CD4-positive, alpha-beta T cell (primary cell): Measurements from ENCODE around the gene CD44. TPM values are rescaled to one million over a fixed set of nuclear protein-coding genes. Genes with fewer than 3 reads are reported as not detected.

ENCODE experiments used
- ATAC-seq: fragments of 200-7000 bp; cut with Tn5 transposase; one replicate; pipeline ENCODE4 v1.10.0; 2022; ENCODE audit warnings: mild to moderate bottlenecking; ENCODE audit not compliant: poor library complexity
- CTCF ChIA-PET: fragments of 350-600 bp; sonication (Branson Sonifier 250); formaldehyde crosslinking; loops from one replicate; lab custom pipeline; 2021; ENCODE audit warnings: antibody characterized with exemption, inconsistent platforms; lab: Charles Lee
- POLR2A ChIA-PET: fragments of 350-600 bp; sonication (Branson Sonifier 250); formaldehyde crosslinking; loops from one replicate; lab custom pipeline; 2021; ENCODE audit warnings: antibody characterized with exemption, inconsistent platforms; lab: Charles Lee
- DNase-seq, 14 experiments: peaks; one replicate each; pipeline ENCODE4 v3.0.0-alpha.2; 2013 to 2020; ENCODE audit warnings: mixed read lengths in 2 of 14
- H3K27ac ChIP-seq, 2 donors: one replicate each; pipeline versions ENCODE4 v1.5.1 to v1.7.0; 2013; ENCODE audit warnings: low read length in 2 of 2, low read depth in 1 of 2, mild to moderate bottlenecking in 1 of 2
- H3K27me3 ChIP-seq, 2 experiments: 1 replicate in 1 of 2; 2 replicates in 1 of 2; pipeline versions ENCODE4 v1.6.1 to v1.7.0; 2013; ENCODE audit warnings: low read length in 2 of 2, control low read depth in 1 of 2, mild to moderate bottlenecking in 1 of 2, moderate library complexity in 1 of 2; ENCODE audit not compliant: insufficient read depth in 2 of 2, control insufficient read depth in 1 of 2
- H3K36me3 ChIP-seq: one replicate; pipeline ENCODE4 v1.6.1; 2013; ENCODE audit warnings: low read length, control low read depth; ENCODE audit not compliant: insufficient read depth
- H3K4me1 ChIP-seq: one replicate; pipeline ENCODE4 v1.6.1; 2013; ENCODE audit warnings: low read length, control low read depth; ENCODE audit not compliant: insufficient read depth
- H3K4me3 ChIP-seq: one replicate; pipeline ENCODE4 v1.5.1; 2013; ENCODE audit warnings: mild to moderate bottlenecking, low read length, moderate library complexity
- H3K9me3 ChIP-seq, 2 experiments: 1 replicate in 1 of 2; 2 replicates in 1 of 2; pipeline versions ENCODE4 v1.6.1 to v1.7.0; 2013; ENCODE audit warnings: low read length in 2 of 2, mild to moderate bottlenecking in 2 of 2, control low read depth in 1 of 2, moderate library complexity in 1 of 2; ENCODE audit not compliant: control insufficient read depth in 1 of 2, insufficient read depth in 1 of 2
- H3K27ac Mint-ChIP-seq: one replicate; pipeline ENCODE4 v1.8.0; 2020; ENCODE audit warnings: mixed read lengths
- H3K27me3 Mint-ChIP-seq: one replicate; pipeline ENCODE4 v1.8.0; 2021; ENCODE audit warnings: mixed read lengths
- H3K36me3 Mint-ChIP-seq: one replicate; pipeline ENCODE4 v1.8.0; 2021; ENCODE audit warnings: low read depth, mixed read lengths
- H3K4me1 Mint-ChIP-seq: one replicate; pipeline ENCODE4 v1.8.0; 2021; ENCODE audit warnings: low read depth, mixed read lengths
- H3K4me3 Mint-ChIP-seq: one replicate; pipeline ENCODE4 v1.8.0; 2020; ENCODE audit warnings: mild to moderate bottlenecking, mixed read lengths
- H3K9me3 Mint-ChIP-seq: one replicate; pipeline ENCODE4 v1.8.0; 2020; ENCODE audit warnings: mixed read lengths
- CTCF ChIP-seq: fragments of 200-600 bp; IDR thresholded peaks from one replicate; pipeline ENCODE4 v1.8.0; 2022; ENCODE audit warnings: antibody characterized with exemption, mild to moderate bottlenecking
- intact Hi-C, 2 experiments: fragments of 100-400 bp; cut with DNase I in 1 of 2; cut with micrococcal nuclease in 1 of 2; formaldehyde crosslinking; loops; one replicate each; pipeline versions ENCODE4 v1.15.1 to v1.9.0; 2023 to 2025; cut with DNase I, micrococcal nuclease
- total RNA-seq, 174 experiments: library from RNA in 2 of 174; stranded (reverse) in 2 of 174; gene quantifications; one replicate each; pipeline ENCODE4 v1.2.3 and lab custom pipeline; 2021 to 2026

The CD44 gene
- total RNA-seq, 2 experiments from 2014 or later = 1,283 to 1,330 TPM

- Histone ChIP-seq H3K4me1 (peaks cover 99% of the 10 kb centered on the region), H3K27me3 (no peaks in the 10 kb centered on the region), H3K36me3 (peaks cover 86% of the 10 kb centered on the region), H3K27ac (peak overlapping the region in 1 of 2 donors; percentile 25), H3K9me3 (no peaks in the 10 kb centered on the region), H3K4me3 (no peak overlapping the region)
- no peaks in the 10 kb centered on the region for H3K9me3 Mint-ChIP-seq
- CTCF ChIA-PET = interaction anchor here (1.9 to 2.0 kb wide), 2 partner anchors 64 to 102 kb away, joined by 6 read pairs; no protein-coding TSS in a partner anchor
- ATAC-seq (no peak), DNase-seq (peak in 1 of 14 experiments; percentile 7)
- intact Hi-C loops = loop anchor here (2.0 to 10.0 kb wide), 3 partner anchors 14 to 238 kb away; no protein-coding TSS in a partner anchor
- H3K27ac Mint-ChIP-seq = peak overlapping the region; percentile 96
- H3K27me3 Mint-ChIP-seq = no peaks in the 10 kb centered on the region
- no peak for TF ChIP-seq CTCF
- H3K4me1 Mint-ChIP-seq = peaks cover 100% of the 10 kb centered on the region
- H3K36me3 Mint-ChIP-seq = peaks cover 98% of the 10 kb centered on the region
- H3K4me3 Mint-ChIP-seq = peak overlapping the region; percentile 84
- POLR2A ChIA-PET = interaction anchor here (1.1 to 9.5 kb wide), 9 partner anchors 7 to 106 kb away, joined by 3 to 317 read pairs (median 6); partner anchors contain the start of gene CD44
Observed at GRCh38 chr11:35147235-35147634, 8.3 kb downstream of the CD44 start.

DNA sequence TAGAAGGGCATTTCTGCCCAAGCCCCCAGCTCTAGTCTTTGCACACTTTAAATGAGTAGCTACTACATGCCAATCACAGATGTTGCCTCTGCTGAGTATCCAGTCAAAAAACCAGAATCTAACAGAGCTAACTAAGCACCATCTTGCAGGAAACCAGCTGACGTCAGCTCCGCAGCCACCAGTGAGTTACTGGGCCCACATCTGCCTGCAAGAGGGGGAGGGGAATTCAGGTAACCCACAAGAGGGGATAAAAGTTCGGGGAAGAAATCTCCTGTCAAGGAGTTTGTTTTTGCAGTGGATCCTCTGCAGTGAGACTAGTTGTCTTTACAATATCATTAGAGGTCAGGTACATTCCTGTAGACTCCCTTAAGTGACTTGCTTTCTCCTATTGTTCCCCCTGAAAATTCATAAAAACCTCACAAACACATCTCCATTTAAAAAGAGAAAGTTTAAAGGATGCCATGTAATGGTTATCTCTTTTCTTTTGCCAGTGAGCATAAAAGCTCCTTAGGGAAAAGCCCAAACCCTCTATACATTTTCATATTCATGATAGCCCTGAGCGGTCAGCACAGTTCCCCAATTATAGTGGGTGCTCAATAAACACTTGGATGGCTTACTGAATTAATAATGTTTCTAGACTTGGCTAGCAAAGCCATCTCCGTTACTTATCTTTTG, 9.3 kb downstream of the CD44 start:
- no peak for TF ChIP-seq CTCF
- H3K36me3 Mint-ChIP-seq = peaks cover 98% of the 10 kb centered on the region
- Histone ChIP-seq H3K4me1 (peaks cover 99% of the 10 kb centered on the region), H3K9me3 (no peaks in the 10 kb centered on the region), H3K27me3 (no peaks in the 10 kb centered on the region), H3K27ac (peak overlapping the region in 1 of 2 donors; percentile 20), H3K4me3 (no peak overlapping the region), H3K36me3 (peaks cover 92% of the 10 kb centered on the region)
- H3K9me3 Mint-ChIP-seq = no peaks in the 10 kb centered on the region
- H3K27ac Mint-ChIP-seq = peak overlapping the region; percentile 96
- H3K4me1 Mint-ChIP-seq = peaks cover 100% of the 10 kb centered on the region
- peak in 7 of 14 experiments; percentile 43 to 80 (median 66) for DNase-seq
- CTCF ChIA-PET = interaction anchor here (1.0 to 1.1 kb wide), 2 partner anchors 15 to 150 kb away, joined by 3 read pairs; no protein-coding TSS in a partner anchor
- ATAC-seq = peak; percentile 15
- intact Hi-C loops = loop anchor here (10.0 kb wide), 2 partner anchors 223 to 237 kb away; no protein-coding TSS in a partner anchor
- H3K4me3 Mint-ChIP-seq = peak overlapping the region; percentile 57
- POLR2A ChIA-PET = interaction anchor here (1.4 to 6.9 kb wide), 5 partner anchors 8 to 36 kb away, joined by 3 to 90 read pairs (median 28); partner anchors contain the start of gene CD44
- H3K27me3 Mint-ChIP-seq = no peaks in the 10 kb centered on the region

DNA sequence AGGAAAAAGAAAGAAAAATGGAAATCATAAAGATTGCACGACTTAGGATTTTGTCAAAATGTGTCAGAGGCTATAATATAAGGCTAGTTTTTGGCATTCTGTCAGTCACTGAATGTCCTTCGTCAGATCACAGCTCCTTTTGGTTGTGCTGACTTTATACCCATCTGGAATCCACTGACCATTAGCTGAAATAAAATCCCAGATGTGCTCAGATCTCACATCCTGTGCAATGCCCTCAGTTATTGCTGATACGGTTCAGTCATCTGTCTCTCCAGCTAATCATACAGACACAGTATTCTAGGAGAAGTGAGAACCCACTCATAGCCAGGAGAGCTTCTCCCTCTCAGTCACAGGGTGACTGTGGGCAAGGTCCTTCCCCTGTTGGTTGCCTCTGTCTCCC, 11.5 kb downstream of the CD44 start:
- H3K27ac Mint-ChIP-seq = peak overlapping the region; percentile 96
- Histone ChIP-seq H3K27ac (peak overlapping the region; percentile 20 to 55), H3K27me3 (no peaks in the 10 kb centered on the region), H3K4me1 (peaks cover 94% of the 10 kb centered on the region), H3K9me3 (no peaks in the 10 kb centered on the region), H3K4me3 (no peak overlapping the region), H3K36me3 (peaks cover 92% of the 10 kb centered on the region)
- no peak for TF ChIP-seq CTCF
- ChIA-PET POLR2A (interaction anchor here (1.0 to 6.9 kb wide), 8 partner anchors 9 to 110 kb away, joined by 3 to 90 read pairs (median 5); partner anchors contain the start of gene CD44), CTCF (interaction anchor here (0.6 to 3.4 kb wide), 2 partner anchors 13 to 1040 kb away, joined by 3 to 13 read pairs; no protein-coding TSS in a partner anchor)
- peaks cover 98% of the 10 kb centered on the region for H3K36me3 Mint-ChIP-seq
- no peaks in the 10 kb centered on the region for H3K27me3 Mint-ChIP-seq
- no peaks in the 10 kb centered on the region for H3K9me3 Mint-ChIP-seq
- ATAC-seq (no peak), DNase-seq (no peak)
- H3K4me3 Mint-ChIP-seq = peak overlapping the region; percentile 35
- peaks cover 100% of the 10 kb centered on the region for H3K4me1 Mint-ChIP-seq
- intact Hi-C loops = no loop called here
